GM18519 (cell line): ENCODE data around the gene RAB7A.

Source experiments
- ATAC-seq: cut with Tn5 transposase; IDR thresholded peaks from one replicate; pipeline ENCODE4 v1.9.1; 2021; ENCODE audit warnings: mild to moderate bottlenecking, moderate library complexity; ENCODE audit not compliant: unreplicated experiment, low FRiP score

RAB7A gene

DNA sequence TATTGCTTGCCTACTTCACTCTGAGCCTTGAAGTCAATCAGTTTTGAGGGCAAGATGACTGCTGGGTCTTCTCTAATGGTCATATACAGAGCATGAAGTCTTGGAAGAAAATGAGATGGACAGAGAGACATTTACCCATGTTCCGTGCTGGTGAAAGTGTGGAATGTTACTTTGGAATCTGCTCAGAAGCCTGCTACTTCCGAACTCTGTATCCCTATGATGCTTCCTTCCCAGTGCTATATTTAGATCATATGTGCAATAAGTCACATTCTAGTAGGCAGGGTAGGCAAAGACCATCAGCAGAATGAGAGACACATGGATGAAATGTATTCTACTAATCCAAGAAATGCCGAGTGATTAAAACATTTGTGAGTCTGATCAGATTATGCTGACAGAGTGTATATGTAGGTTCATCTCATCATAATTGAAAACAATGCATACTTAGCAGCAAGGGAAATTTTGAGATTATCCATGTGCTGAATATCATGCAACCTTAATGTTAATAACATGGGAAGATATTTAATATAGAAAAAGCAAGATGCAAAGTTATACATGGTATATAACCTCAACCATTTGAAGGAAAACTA, 60.5 kb downstream of the RAB7A start:
- no peak for ATAC-seq

DNA sequence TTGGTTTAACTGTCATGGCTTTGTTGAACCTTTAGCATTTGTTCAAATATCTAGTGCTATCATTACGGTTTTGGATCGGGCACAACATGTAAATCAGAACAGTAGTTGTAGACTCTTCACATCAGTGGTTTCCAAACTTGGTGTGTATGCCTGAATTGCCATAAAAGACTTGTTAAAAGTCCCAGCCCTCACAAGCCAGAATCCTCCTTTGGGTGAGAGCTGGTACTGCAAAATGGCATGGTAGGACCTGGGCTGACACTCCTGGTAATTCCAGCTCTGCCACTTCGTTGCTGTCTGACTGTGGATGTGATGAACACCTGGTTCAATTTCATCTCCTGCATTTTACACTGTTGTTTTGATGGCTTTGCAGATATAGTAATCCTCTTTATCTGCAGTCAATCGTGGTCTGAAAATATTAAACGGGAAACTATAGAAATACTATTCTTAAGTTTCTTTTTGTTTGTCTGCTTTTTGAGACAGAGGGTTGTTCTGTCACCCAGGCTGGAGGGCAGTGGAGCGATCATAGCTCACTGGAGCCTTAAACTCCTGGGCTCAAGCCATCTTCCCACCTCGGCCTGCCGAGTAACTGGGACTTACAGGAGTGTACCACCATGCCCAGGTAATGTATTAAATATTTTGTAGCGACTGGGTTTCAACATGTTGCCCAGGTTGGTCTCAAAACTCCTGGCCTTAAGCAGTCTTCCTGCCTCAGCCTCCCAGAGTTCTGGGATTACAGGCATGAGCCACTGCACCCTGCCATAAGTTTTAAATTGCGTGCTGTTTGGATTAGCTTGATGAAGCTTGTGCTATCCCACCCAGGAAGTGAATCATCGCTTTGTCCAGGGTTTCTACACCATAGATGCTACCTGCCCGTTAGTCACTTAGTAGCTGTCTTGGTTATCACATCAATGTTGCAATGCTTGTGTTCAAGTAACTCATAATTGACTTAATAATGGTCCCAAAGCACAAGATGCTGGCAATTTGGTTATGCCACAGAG, 61.6 kb downstream of the RAB7A start:
- ATAC-seq = no peak

- no peak for ATAC-seq
These were observed 62.4 kb downstream of the RAB7A start for GRCh38 chr3:128788268-128788869.

- no peak for ATAC-seq
These were observed 68.2 kb downstream of the RAB7A start for GRCh38 chr3:128794067-128794768.

DNA sequence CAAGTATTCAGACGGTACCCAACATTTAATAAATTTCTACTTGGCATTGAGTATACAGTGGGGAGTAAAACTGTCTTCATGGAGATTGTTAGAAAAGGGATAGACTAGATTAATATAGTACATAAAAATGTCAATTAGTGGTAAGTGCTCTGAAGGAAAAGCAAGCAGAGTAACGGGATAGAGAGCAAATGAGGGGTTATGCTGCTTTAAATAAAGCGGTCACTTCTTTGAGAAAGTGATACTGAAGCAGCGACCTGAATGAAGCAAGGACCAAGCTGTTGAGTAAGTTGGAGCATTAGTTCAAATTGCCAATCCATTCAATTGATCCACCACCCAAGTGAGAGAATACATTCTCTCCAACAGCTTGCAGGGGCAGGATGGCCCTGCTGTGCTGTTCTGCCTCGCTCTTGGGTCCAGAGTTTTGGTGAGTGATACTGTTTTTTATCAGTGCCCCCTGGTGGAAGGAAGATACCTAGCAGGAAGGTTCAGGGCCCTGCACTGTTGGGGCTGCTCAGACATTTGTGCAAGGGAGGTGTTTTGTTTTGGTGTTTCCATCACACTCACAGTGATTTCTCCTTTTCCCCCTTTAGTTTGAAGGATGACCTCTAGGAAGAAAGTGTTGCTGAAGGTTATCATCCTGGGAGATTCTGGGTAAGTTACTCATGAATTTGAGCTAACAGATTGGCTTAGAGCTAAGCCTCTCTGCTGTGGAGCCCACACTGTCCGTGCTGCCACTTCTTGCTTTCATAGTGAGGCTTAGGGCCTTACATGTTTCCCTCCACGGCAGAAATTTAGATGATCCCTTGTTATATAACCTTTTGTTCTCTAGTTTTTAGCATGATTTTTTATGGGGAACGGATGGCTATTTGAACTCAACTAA, 69.0 kb downstream of the RAB7A start:
- no peak for ATAC-seq

- ATAC-seq = no peak
These were observed 73.7 kb downstream of the RAB7A start for GRCh38 chr3:128799653-128800052.

DNA sequence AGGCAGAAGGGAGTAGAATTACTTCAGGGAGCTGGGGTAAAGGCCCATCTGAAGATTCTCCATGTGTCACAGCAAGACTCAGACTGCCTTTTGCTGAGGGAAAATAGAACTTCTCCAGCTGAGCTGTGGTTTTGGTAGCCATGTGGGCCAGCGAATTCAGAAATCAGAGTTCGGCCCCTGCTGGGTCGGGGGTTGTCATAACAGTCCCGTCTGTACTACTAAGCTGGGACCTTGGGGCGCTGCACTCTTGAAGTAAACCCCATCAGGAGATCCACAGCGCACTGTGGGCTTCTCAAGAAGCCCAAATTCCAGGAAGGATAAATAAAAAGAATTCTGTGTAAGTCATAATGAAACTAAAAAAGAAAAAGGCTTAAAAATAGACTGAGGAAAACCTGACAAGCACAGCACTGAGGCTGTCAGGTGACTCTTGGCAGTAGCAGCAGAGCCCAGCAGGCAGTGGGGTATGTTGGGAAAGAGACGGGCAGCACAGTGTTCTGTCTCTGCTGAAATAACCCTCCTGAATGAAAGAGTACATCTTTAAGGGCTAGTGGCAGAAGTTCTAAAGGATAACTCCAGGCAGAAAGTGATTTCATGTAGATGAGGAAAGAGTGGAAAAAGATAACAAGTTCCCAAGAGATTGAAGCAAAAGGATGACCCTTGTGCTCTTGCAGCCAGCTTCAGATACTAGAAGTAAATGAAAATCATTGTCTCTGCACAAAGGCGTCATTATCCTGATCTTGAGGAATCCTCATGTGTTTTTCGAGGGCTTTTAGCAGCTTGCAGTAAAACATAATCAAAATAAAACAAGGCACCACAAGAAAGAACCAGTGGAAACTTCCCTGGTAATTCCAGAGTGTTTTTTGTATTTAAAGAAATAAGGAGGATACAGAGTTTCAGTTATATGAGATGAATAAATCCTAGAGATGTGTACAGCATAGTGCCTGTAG, 74.5 kb downstream of the RAB7A start:
- ATAC-seq = no peak

GRCh38 chr3:128801779-128802380, 75.9 kb downstream of the RAB7A start:
- no peak for ATAC-seq

DNA sequence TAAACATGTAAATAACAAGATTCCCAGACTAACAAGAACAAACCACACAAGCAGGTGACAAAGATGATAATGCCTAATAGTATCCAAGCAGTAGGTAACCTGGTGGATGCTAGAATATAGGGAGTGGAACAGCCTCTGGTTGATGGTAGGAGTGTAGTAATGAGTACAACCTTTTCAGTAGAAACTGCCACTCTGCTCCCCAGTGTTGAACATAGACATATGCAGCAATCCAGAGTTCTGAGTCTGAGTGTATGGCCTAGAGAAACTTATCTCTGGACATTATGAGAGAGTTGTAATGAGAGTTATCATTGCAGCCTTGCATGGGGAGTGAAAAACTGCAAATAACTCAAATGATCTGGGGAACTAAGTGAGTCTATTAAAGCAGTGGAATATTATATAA, 77.3 kb downstream of the RAB7A start:
- no peak for ATAC-seq

- ATAC-seq = peak; percentile 84
These were observed 78.2 kb downstream of the RAB7A start for GRCh38 chr3:128804017-128804810.

GRCh38 chr3:128804811-128805155, 78.8 kb downstream of the RAB7A start:
- no peak for ATAC-seq

DNA sequence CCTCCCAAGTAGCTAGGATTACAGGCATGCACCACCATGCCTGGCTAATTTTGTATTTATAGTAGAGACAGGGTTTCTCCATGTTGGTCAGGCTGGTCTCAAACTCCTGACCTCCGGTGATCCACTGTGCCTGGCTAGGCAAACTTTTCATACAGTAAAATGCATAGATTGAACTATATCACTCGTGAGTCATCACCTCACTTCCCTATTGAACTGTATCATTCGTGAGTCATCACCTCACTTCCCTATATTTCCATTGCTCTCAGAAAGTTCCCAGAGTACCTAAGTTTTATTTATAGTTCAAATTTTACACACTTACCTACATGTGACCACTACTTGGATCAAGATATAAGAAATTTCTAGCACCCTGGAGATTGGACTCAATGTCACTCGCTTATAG, 79.8 kb downstream of the RAB7A start:
- no peak for ATAC-seq

DNA sequence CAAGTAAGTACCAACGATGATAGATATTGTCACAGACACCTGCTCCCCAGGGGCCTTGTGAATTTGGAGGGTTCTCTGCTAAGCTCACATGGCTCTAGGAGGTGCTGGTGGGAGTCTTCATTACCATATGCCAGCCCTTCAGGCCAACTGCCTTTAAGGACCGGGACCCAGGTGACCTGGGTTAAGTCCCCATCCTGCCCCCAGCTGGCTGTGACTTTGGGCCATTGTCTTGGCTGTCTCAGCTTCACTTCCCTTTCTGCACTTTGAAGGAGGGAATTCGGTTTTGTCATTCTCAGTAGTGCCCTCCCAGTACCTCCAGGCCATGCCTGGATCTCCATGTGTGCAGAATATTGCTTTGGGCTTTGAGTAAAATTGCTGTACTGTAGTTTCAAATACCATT, 80.6 kb downstream of the RAB7A start:
- no peak for ATAC-seq

- no peak for ATAC-seq
These were observed 81.3 kb downstream of the RAB7A start for GRCh38 chr3:128807186-128807830.

GRCh38 chr3:128808672-128809071, 82.7 kb downstream of the RAB7A start:
- no peak for ATAC-seq

DNA sequence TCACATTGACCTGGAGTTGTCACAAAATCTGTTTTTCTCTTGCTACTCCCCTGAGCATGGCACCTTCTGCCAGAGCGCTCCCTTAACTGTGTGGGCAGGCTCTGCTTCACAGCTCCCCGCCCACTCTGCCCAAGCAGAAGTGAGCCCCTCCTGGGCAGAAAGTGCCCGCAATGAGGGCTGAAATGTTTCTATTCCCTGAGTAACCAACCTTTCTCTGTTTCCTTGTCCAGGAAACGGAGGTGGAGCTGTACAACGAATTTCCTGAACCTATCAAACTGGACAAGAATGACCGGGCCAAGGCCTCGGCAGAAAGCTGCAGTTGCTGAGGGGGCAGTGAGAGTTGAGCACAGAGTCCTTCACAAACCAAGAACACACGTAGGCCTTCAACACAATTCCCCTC, 87.1 kb downstream of the RAB7A start:
- ATAC-seq = no peak

DNA sequence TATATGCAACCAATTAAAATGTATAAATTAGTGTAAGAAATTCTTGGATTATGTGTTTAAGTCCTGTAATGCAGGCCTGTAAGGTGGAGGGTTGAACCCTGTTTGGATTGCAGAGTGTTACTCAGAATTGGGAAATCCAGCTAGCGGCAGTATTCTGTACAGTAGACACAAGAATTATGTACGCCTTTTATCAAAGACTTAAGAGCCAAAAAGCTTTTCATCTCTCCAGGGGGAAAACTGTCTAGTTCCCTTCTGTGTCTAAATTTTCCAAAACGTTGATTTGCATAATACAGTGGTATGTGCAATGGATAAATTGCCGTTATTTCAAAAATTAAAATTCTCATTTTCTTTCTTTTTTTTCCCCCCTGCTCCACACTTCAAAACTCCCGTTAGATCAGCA, 88.1 kb downstream of the RAB7A start:
- no peak for ATAC-seq
